Activated naive CD8-positive, alpha-beta T cell treated with anti-CD3 and anti-CD28 coated beads for 36 hours (primary cell): ENCODE data around the gene IFNA1. TPM values are rescaled to one million over a fixed set of nuclear protein-coding genes. Genes with fewer than 3 reads are reported as not detected.

ENCODE experiments used
- DNase-seq: peaks from one replicate; pipeline ENCODE4 v3.0.0; 2021
- H3K27ac Mint-ChIP-seq: one replicate; pipeline ENCODE4 v1.8.0; 2022; ENCODE audit warnings: mild to moderate bottlenecking, moderate library complexity, mixed read lengths
- H3K27me3 Mint-ChIP-seq: one replicate; pipeline ENCODE4 v1.8.0; 2022; ENCODE audit warnings: mild to moderate bottlenecking, mixed read lengths
- H3K36me3 Mint-ChIP-seq: one replicate; pipeline ENCODE4 v1.8.0; 2021; ENCODE audit warnings: mild to moderate bottlenecking, mixed read lengths
- H3K4me1 Mint-ChIP-seq: one replicate; pipeline ENCODE4 v1.8.0; 2021; ENCODE audit warnings: mixed read lengths
- H3K4me3 Mint-ChIP-seq: one replicate; pipeline ENCODE4 v1.8.0; 2022; ENCODE audit warnings: mild to moderate bottlenecking, moderate library complexity, mixed read lengths
- H3K9me3 Mint-ChIP-seq: one replicate; pipeline ENCODE4 v1.8.0; 2022; ENCODE audit warnings: mixed read lengths
- total RNA-seq, 2 experiments: library from RNA; stranded (reverse); gene quantifications; one replicate each; pipeline ENCODE4 v1.2.3, GENCODE V29; 2021

Gene IFNA1
- total RNA-seq = not detected

DNA sequence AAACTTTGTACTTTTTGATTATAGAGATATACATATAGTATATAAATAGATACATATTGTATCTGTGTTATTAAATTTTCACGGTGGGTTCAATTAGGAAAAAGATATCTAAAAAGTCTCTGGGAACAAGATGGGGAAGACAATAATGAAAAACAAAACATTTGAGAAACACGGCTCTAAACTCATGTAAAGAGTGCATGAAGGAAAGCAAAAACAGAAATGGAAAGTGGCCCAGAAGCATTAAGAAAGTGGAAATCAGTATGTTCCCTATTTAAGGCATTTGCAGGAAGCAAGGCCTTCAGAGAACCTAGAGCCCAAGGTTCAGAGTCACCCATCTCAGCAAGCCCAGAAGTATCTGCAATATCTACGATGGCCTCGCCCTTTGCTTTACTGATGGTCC is at the start of gene IFNA1:
TSS of gene IFNA1 (plus strand) at position 301 of the 400 bp plus-strand sequence. CDS start at position 370, 69 bp downstream.
- Mint-ChIP-seq H3K27me3 (peaks cover 11% of the 10 kb centered on the region), H3K4me1 (peaks cover 17% of the 10 kb centered on the region), H3K27ac (no peak within 1 kb of the TSS), H3K4me3 (no peak within 1 kb of the TSS), H3K36me3 (no peaks in the 10 kb centered on the region), H3K9me3 (no peaks in the 10 kb centered on the region)
- no peak for DNase-seq

DNA sequence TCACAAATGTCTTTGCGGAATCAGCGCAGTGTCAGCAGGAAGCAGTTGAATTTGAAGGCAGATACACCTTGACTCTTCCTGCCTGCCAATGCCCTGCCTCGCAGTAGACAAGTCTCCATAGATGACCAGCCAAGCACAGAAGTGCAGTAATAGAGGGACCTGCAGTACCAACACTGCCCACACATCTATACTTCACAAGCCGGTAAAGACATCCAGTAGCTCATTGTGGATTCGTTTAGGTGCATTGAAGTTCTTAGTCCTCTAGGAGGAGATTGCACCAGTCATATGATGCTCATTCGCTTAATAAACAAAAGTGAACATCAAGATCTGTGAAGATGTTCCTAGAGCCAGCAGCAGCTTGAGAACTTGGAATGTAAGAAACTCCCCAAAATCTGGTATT is 48.0 kb upstream of the IFNA1 start:
- Mint-ChIP-seq H3K9me3 (no peaks in the 10 kb centered on the region), H3K27me3 (peaks cover 62% of the 10 kb centered on the region), H3K27ac (no peak overlapping the region), H3K4me3 (no peak overlapping the region), H3K36me3 (no peaks in the 10 kb centered on the region), H3K4me1 (peaks cover 8% of the 10 kb centered on the region)
- no peak for DNase-seq

DNA sequence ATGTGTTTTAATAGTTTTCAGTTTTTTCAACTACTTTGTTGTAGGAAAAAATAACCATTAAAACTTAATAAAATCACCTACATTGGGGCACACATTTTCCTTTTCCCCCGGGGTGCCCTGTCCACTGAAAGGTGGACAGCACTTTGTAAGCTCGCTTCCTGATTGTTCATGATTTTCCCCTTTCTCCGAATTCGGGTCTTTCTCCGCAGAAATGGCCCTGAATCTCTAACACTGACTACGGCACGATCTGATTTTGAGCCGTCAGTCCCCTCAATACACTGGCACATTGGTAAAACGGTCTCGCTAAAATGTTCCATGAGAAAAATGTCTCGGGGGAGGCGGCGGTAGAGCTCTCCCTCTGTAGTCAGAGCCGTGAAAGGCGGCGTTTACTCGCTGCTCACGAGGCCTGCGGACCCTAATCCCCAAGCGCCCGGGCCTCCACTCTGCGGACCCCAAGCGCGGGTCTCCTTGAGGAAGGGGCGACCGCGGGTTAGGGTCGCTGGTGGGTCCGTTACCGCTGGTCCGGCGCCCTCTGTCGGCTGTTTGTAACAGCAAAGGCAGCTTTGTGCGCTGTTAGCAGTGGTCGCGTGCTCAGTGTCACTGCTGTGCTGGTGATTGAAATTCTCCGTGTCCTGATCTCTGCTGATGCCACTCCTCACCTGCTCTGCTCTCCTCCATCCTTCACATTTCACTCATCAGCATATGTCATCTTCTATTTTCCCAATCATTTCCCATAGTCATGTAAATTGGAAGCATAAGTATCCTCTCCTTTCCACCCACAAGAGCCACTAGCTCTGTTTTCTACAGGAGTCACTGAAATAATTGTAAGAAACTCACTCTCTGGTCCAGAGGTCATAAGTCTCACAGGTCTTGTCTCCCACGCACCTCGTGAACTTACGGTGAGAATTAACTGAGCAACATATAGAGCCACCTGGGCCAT is 44.2 kb upstream of the IFNA1 start:
- peaks cover 63% of the 10 kb centered on the region for H3K27me3 Mint-ChIP-seq
- DNase-seq = peak; percentile 57
- H3K27ac Mint-ChIP-seq = no peak overlapping the region
- peaks cover 1% of the 10 kb centered on the region for H3K9me3 Mint-ChIP-seq
- H3K4me3 Mint-ChIP-seq = peak overlapping the region; percentile 64
- H3K4me1 Mint-ChIP-seq = peaks cover 15% of the 10 kb centered on the region
- no peaks in the 10 kb centered on the region for H3K36me3 Mint-ChIP-seq

GRCh38 chr9:21398955-21399489 is 41.2 kb upstream of the IFNA1 start:
- peaks cover 1% of the 10 kb centered on the region for H3K9me3 Mint-ChIP-seq
- no peak overlapping the region for H3K27ac Mint-ChIP-seq
- H3K4me3 Mint-ChIP-seq = no peak overlapping the region
- DNase-seq = no peak
- peaks cover 73% of the 10 kb centered on the region for H3K27me3 Mint-ChIP-seq
- no peaks in the 10 kb centered on the region for H3K36me3 Mint-ChIP-seq
- peaks cover 21% of the 10 kb centered on the region for H3K4me1 Mint-ChIP-seq

- Mint-ChIP-seq H3K27ac (no peak overlapping the region), H3K9me3 (peaks cover 1% of the 10 kb centered on the region), H3K4me3 (no peak overlapping the region), H3K27me3 (peaks cover 74% of the 10 kb centered on the region), H3K36me3 (no peaks in the 10 kb centered on the region), H3K4me1 (peaks cover 21% of the 10 kb centered on the region)
- no peak for DNase-seq
These were observed 40.3 kb upstream of the IFNA1 start for GRCh38 chr9:21399956-21400355.

GRCh38 chr9:21402386-21403251 is 37.6 kb upstream of the IFNA1 start:
- H3K27me3 Mint-ChIP-seq = peaks cover 57% of the 10 kb centered on the region
- no peaks in the 10 kb centered on the region for H3K36me3 Mint-ChIP-seq
- peaks cover 1% of the 10 kb centered on the region for H3K9me3 Mint-ChIP-seq
- peaks cover 13% of the 10 kb centered on the region for H3K4me1 Mint-ChIP-seq
- peak; percentile 10 for DNase-seq
- no peak overlapping the region for H3K27ac Mint-ChIP-seq
- H3K4me3 Mint-ChIP-seq = peak overlapping the region; percentile 69

GRCh38 chr9:21404146-21404545 is 36.1 kb upstream of the IFNA1 start:
- no peak for DNase-seq
- H3K27me3 Mint-ChIP-seq = peaks cover 44% of the 10 kb centered on the region

GRCh38 chr9:21408817-21409216 is 31.4 kb upstream of the IFNA1 start, which contains the start of gene IFNA8:
Gene IFNA8 (plus strand): TSS chr9:21409117. CDS start chr9:21409177, 60 bp downstream.
- H3K4me3 Mint-ChIP-seq = no peak within 1 kb of the TSS
- no peak within 1 kb of the TSS for H3K27ac Mint-ChIP-seq
- DNase-seq = no peak
- peaks cover 23% of the 10 kb centered on the region for H3K27me3 Mint-ChIP-seq
- no peaks in the 10 kb centered on the region for H3K9me3 Mint-ChIP-seq
- no peaks in the 10 kb centered on the region for H3K36me3 Mint-ChIP-seq
- no peaks in the 10 kb centered on the region for H3K4me1 Mint-ChIP-seq

More at GRCh38 chr9:21404146-21404545, 36.1 kb upstream of the IFNA1 start:
- peaks cover 8% of the 10 kb centered on the region for H3K4me1 Mint-ChIP-seq
- peaks cover 1% of the 10 kb centered on the region for H3K9me3 Mint-ChIP-seq
- H3K27ac Mint-ChIP-seq = no peak overlapping the region
- no peak overlapping the region for H3K4me3 Mint-ChIP-seq
- H3K36me3 Mint-ChIP-seq = no peaks in the 10 kb centered on the region

- H3K36me3 Mint-ChIP-seq = no peaks in the 10 kb centered on the region
- H3K4me1 Mint-ChIP-seq = no peaks in the 10 kb centered on the region
- no peaks in the 10 kb centered on the region for H3K9me3 Mint-ChIP-seq
- no peak overlapping the region for H3K4me3 Mint-ChIP-seq
- peaks cover 22% of the 10 kb centered on the region for H3K27me3 Mint-ChIP-seq
- DNase-seq = no peak
- H3K27ac Mint-ChIP-seq = no peak overlapping the region
These were observed 28.1 kb upstream of the IFNA1 start for GRCh38 chr9:21412107-21412506.

- no peak overlapping the region for H3K4me3 Mint-ChIP-seq
- peaks cover 22% of the 10 kb centered on the region for H3K27me3 Mint-ChIP-seq
- H3K27ac Mint-ChIP-seq = no peak overlapping the region
- H3K4me1 Mint-ChIP-seq = no peaks in the 10 kb centered on the region
- no peaks in the 10 kb centered on the region for H3K36me3 Mint-ChIP-seq
- no peaks in the 10 kb centered on the region for H3K9me3 Mint-ChIP-seq
- no peak for DNase-seq
These were observed 27.1 kb upstream of the IFNA1 start for GRCh38 chr9:21413151-21413550.

- no peak overlapping the region for H3K4me3 Mint-ChIP-seq
- H3K4me1 Mint-ChIP-seq = no peaks in the 10 kb centered on the region
- H3K27me3 Mint-ChIP-seq = peaks cover 22% of the 10 kb centered on the region
- no peak overlapping the region for H3K27ac Mint-ChIP-seq
- DNase-seq = no peak
- no peaks in the 10 kb centered on the region for H3K9me3 Mint-ChIP-seq
- H3K36me3 Mint-ChIP-seq = no peaks in the 10 kb centered on the region
These were observed 26.6 kb upstream of the IFNA1 start for GRCh38 chr9:21413624-21414023.

DNA sequence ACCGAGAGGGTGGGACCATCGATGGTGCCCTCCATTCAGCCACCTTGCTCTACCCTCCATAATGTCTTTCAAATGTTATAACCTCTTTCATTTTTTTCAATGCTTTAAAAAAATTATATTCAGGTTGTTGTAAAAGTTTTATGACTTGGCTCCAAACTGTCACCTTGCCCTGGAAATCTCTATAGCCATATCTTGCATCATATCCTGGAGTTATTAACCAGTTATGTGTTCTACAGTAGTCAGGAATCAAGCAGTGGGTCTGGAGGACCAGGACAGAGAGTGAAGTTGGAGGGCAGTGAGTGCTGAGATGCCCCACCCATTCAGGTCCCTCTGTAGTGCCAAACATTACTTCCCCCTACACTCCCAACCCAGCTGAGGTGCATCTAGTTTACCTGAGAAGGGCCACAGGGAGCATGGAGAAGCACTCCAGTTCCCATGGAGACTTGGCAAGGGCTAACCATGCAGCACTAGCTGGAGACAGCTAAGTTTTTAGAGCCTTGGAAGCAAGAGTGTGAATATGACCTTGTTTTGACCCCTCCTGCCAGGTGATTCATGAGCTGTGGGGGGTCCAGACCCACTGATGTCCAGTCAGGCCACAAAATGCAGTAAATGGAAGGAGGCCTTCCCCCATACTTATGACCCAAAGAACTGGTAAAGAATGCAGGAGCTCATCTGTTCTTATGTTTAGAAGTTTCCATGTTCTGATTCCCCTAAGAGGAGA is 25.9 kb upstream of the IFNA1 start:
- H3K9me3 Mint-ChIP-seq = no peaks in the 10 kb centered on the region
- no peaks in the 10 kb centered on the region for H3K36me3 Mint-ChIP-seq
- no peaks in the 10 kb centered on the region for H3K4me1 Mint-ChIP-seq
- H3K27me3 Mint-ChIP-seq = peaks cover 22% of the 10 kb centered on the region
- H3K4me3 Mint-ChIP-seq = no peak overlapping the region
- H3K27ac Mint-ChIP-seq = no peak overlapping the region
- DNase-seq = no peak

DNA sequence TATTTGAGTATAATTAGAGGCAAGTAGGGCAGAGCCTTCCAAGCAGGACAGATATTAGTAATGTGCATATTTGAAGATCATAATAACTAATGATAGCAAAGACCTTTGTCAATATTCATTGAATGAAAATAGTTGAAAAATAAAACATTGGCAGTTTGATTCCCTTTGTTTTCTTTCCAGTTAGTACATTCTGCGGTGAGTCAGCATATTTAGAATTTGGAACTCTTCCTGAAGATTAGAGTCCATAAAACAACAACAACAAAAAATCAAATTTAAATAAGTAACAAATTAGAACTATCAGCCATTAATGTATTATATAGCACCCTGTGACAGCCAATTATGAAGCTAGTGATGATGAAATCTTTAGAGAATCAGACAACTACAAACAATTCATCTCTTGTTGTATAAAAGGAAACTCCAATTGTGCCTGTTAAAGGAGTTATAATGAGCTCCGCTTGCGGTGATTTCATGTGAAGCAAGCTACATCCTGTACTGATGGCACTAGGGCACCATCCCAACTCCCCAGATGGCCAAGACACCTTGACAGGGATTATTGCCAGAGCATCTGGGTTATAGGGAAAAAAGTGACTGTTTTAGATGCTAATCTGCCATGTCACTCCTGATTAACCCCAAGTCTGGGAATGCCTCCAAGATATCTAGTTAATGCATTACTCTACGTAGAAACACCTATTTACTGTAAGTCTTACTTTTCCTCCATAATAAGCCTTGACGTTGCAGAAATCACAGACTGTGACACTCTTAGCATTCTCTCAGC is 24.6 kb upstream of the IFNA1 start:
- Mint-ChIP-seq H3K4me3 (no peak overlapping the region), H3K9me3 (no peaks in the 10 kb centered on the region), H3K27ac (no peak overlapping the region), H3K27me3 (peaks cover 17% of the 10 kb centered on the region), H3K4me1 (no peaks in the 10 kb centered on the region), H3K36me3 (no peaks in the 10 kb centered on the region)
- no peak for DNase-seq

GRCh38 chr9:21428235-21428634 is 12.0 kb upstream of the IFNA1 start:
- peaks cover 34% of the 10 kb centered on the region for H3K27me3 Mint-ChIP-seq
- H3K36me3 Mint-ChIP-seq = no peaks in the 10 kb centered on the region
- H3K27ac Mint-ChIP-seq = no peak overlapping the region
- H3K9me3 Mint-ChIP-seq = no peaks in the 10 kb centered on the region
- no peak for DNase-seq
- no peaks in the 10 kb centered on the region for H3K4me1 Mint-ChIP-seq
- no peak overlapping the region for H3K4me3 Mint-ChIP-seq
